Left kidney (tissue), 2 donors: ENCODE data around the gene FAM161A. TPM values are rescaled to one million over a fixed set of nuclear protein-coding genes. Genes with fewer than 3 reads are reported as not detected.

Source experiments
- DNase-seq: peaks from one replicate; pipeline ENCODE4 v3.0.0-alpha.2; 2013
- polyA plus RNA-seq: library from polyadenylated mRNA; unstranded; fragments of 120-200 nt; gene quantifications from one replicate; pipeline ENCODE4 v1.2.1, GENCODE V29; 2013; ENCODE audit not compliant: insufficient read length

Gene FAM161A
- polyA plus RNA-seq, 1 donor, result 32.7 TPM

- DNase-seq, result no peak
Observed at GRCh38 chr2:61787941-61788563, 65.8 kb downstream of the FAM161A start.

GRCh38 chr2:61786876-61787275, 67.0 kb downstream of the FAM161A start:
- DNase-seq, result no peak

DNA sequence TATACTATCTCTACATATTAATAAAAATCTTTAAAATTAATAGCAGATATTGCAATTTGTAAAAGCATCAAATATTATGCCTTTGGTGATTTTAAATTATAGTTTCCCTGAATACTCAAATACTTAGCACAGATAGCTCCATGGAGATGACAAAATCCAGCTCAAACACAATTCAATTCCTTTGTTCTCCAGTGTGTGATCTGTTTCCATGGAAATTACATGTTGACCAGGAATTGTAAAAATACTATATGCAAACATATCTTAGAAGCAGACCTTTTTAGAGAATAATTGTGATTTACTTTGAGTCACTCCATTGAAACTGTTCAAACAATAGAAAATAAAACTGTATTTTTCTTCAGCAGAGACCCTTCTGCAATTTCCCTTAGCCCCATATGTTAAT, 68.3 kb downstream of the FAM161A start:
- no peak for DNase-seq

GRCh38 chr2:61784643-61785042, 69.2 kb downstream of the FAM161A start:
- DNase-seq, result no peak

DNA sequence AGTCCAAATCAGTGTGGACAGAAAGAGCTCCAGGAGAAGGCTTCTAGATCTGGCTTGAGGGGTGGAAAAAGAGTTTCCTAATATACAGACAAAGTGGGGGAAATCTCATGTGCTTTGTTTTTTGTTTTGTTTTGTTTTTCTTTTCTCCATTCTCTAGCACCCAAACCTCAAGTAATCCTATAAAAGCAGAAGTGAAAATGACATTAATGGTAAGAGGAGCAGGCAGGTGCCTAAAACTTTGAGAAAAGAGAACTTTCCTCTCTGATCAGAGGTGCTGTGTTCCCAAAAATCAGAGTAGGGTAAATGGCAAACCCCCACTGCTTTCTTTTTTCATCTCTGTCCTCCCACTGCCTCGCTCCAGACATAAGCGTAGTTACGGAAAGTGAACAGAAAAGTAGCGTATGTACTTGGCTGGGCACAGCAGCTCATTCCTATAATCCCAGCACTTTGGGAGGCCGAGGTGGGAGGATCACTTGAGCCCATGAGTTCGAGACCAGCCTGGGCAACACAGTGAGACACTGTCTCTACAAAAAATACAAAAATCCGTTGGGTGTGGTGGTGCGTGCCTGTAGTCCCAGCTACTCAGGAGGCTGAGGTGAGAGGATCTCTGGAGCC, 77.8 kb downstream of the FAM161A start:
- DNase-seq, result no peak

Other genes starting within 250 kb of the FAM161A start
- gene CCT4, start 34.6 kb upstream of the FAM161A start, polyA plus RNA-seq, result 186 TPM
- gene COMMD1, start 51.6 kb upstream of the FAM161A start, polyA plus RNA-seq, result 77.0 TPM